HEK293 (cell line): Measurements from ENCODE around the gene HOXA11.

Experiments
- CTCF ChIA-PET: fragments of 350-600 bp; formaldehyde crosslinking; extraction: SDS; loops from one replicate; lab custom pipeline; 2021; ENCODE audit warnings: antibody characterized with exemption; lab: Yijun Ruan, JAX
- POLR2A ChIA-PET: fragments of 300-600 bp; formaldehyde crosslinking; extraction: SDS; loops from one replicate; lab custom pipeline; 2020; ENCODE audit warnings: antibody characterized with exemption, inconsistent platforms; lab: Yijun Ruan, JAX
- H3K27ac ChIP-seq: fragments of 200-500 bp; sonication (Bioruptor generic); 2 replicates; pipeline ENCODE4 v1.5.1; 2014; ENCODE audit warnings: low read depth, low read length, control low read depth, inconsistent platforms; ENCODE audit errors: extremely low read depth
- H3K36me3 ChIP-seq, 2 experiments: fragments of 200-500 bp in 1 of 2; sonication (Bioruptor generic) in 1 of 2; 1 replicate in 1 of 2; 2 replicates in 1 of 2; pipeline ENCODE4 v1.5.1; 2014 to 2017; ENCODE audit warnings: inconsistent platforms in 2 of 2, low read length in 2 of 2; ENCODE audit not compliant: control insufficient read depth in 2 of 2, insufficient read depth in 1 of 2
- H3K4me1 ChIP-seq: fragments of 200-500 bp; sonication (Bioruptor generic); 2 replicates; pipeline ENCODE4 v1.5.1; 2014; ENCODE audit warnings: mild to moderate bottlenecking, low read length, inconsistent platforms; ENCODE audit not compliant: control insufficient read depth, insufficient read depth
- H3K4me3 ChIP-seq: 2 replicates; pipeline ENCODE4 v1.5.1; 2011; ENCODE audit warnings: low read depth, mild to moderate bottlenecking, control low read depth, low read length, moderate library complexity
- H3K9me3 ChIP-seq: fragments of 200-500 bp; sonication (Bioruptor generic); 2 replicates; pipeline ENCODE4 v1.5.1; 2014; ENCODE audit warnings: low read depth, low read length, inconsistent platforms; ENCODE audit not compliant: control insufficient read depth, insufficient read depth
- KLF1 ChIP-seq: fragments of 450-650 bp; formaldehyde crosslinking; IDR thresholded peaks from 2 replicates; pipeline ENCODE4 v1.5.1; 2016; ENCODE audit warnings: missing biosample characterization, missing genetic modification characterization
- OSR2 ChIP-seq: fragments of 450-650 bp; formaldehyde crosslinking; IDR thresholded peaks from 2 replicates; pipeline ENCODE4 v1.5.1; 2016; ENCODE audit warnings: missing biosample characterization, missing genetic modification characterization
- OVOL3 ChIP-seq: fragments of 450-650 bp; formaldehyde crosslinking; IDR thresholded peaks from 2 replicates; pipeline ENCODE4 v1.5.1; 2016; ENCODE audit warnings: missing biosample characterization, missing genetic modification characterization
- PRDM1 ChIP-seq: fragments of 450-650 bp; formaldehyde crosslinking; IDR thresholded peaks from 2 replicates; pipeline ENCODE4; 2016; ENCODE audit warnings: missing biosample characterization, missing genetic modification characterization
- SCRT2 ChIP-seq: fragments of 450-650 bp; formaldehyde crosslinking; IDR thresholded peaks from 2 replicates; pipeline ENCODE4 v1.5.1; 2016; ENCODE audit warnings: missing biosample characterization, missing genetic modification characterization
- SP7 ChIP-seq: fragments of 450-650 bp; formaldehyde crosslinking; IDR thresholded peaks from 2 replicates; pipeline ENCODE4 v1.5.1; 2016; ENCODE audit warnings: missing biosample characterization, missing genetic modification characterization
- ZBTB48 ChIP-seq: fragments of 450-650 bp; formaldehyde crosslinking; IDR thresholded peaks from 2 replicates; pipeline ENCODE4 v1.5.1; 2016; ENCODE audit warnings: missing biosample characterization, missing genetic modification characterization
- ZFP41 ChIP-seq: fragments of 450-650 bp; formaldehyde crosslinking; IDR thresholded peaks from 2 replicates; pipeline ENCODE4 v1.5.1; 2016; ENCODE audit warnings: missing biosample characterization, missing genetic modification characterization, borderline replicate concordance
- ZNF157 ChIP-seq: fragments of 450-650 bp; formaldehyde crosslinking; IDR thresholded peaks from 2 replicates; pipeline ENCODE4 v1.5.1; 2016; ENCODE audit warnings: missing biosample characterization, missing genetic modification characterization
- ZNF426 ChIP-seq: fragments of 450-650 bp; formaldehyde crosslinking; IDR thresholded peaks from 2 replicates; pipeline ENCODE4 v1.5.1; 2017; ENCODE audit warnings: missing biosample characterization, missing genetic modification characterization, mild to moderate bottlenecking, inconsistent platforms, moderate library complexity
- ZNF514 ChIP-seq: fragments of 450-650 bp; formaldehyde crosslinking; IDR thresholded peaks from 2 replicates; pipeline ENCODE4 v1.5.1; 2016; ENCODE audit warnings: missing biosample characterization, missing genetic modification characterization
- ZNF549 ChIP-seq: fragments of 450-650 bp; IDR thresholded peaks from 2 replicates; pipeline ENCODE4 v1.5.1; 2018; ENCODE audit warnings: missing biosample characterization, missing genetic modification characterization, mild to moderate bottlenecking, inconsistent platforms, moderate library complexity
- ZNF560 ChIP-seq: fragments of 450-650 bp; formaldehyde crosslinking; IDR thresholded peaks from 2 replicates; pipeline ENCODE4 v1.5.1; 2017; ENCODE audit warnings: missing biosample characterization, missing genetic modification characterization, borderline replicate concordance
- ZNF600 ChIP-seq: fragments of 450-650 bp; formaldehyde crosslinking; IDR thresholded peaks from 2 replicates; pipeline ENCODE4 v1.5.1; 2016; ENCODE audit warnings: missing biosample characterization, missing genetic modification characterization
- ZSCAN16 ChIP-seq: fragments of 450-650 bp; formaldehyde crosslinking; IDR thresholded peaks from 2 replicates; pipeline ENCODE4 v1.5.1; 2016; ENCODE audit warnings: missing biosample characterization, missing genetic modification characterization
- TF ChIP-seq, protein P1 (sequence below): fragments of 450-650 bp; formaldehyde crosslinking; IDR thresholded peaks from 2 replicates; pipeline ENCODE4 v1.5.1; 2017; ENCODE audit warnings: missing biosample characterization, missing genetic modification characterization
- TF ChIP-seq, protein P2 (sequence below): fragments of 450-650 bp; formaldehyde crosslinking; IDR thresholded peaks from 2 replicates; pipeline ENCODE4 v1.5.1; 2016; ENCODE audit warnings: missing biosample characterization, missing genetic modification characterization, low read depth
- TF ChIP-seq, protein P3 (sequence below): fragments of 450-650 bp; formaldehyde crosslinking; IDR thresholded peaks from 2 replicates; pipeline ENCODE4 v1.5.1; 2016; ENCODE audit warnings: missing biosample characterization, missing genetic modification characterization

The HOXA11 gene

GRCh38 chr7:27163288-27164044 is 21.6 kb downstream of the HOXA11 start:
- H3K27ac ChIP-seq: peak overlapping the region; percentile 100
- POLR2A ChIA-PET: interaction anchor here (0.8 to 4.1 kb wide), 10 partner anchors 9 to 1306 kb away, joined by 3 to 42 read pairs (median 5); partner anchors contain the start of genes HOXA11, HOXA3, HOXA5 and HOXA6
- peaks cover 19% of the 10 kb centered on the region for H3K4me1 ChIP-seq
- H3K9me3 ChIP-seq: no peaks in the 10 kb centered on the region
- H3K4me3 ChIP-seq: peak overlapping the region; percentile 76
- H3K36me3 ChIP-seq: peaks cover 18 to 35% of the 10 kb centered on the region in 2 experiments
- CTCF ChIA-PET: interaction anchor here (0.5 to 3.7 kb wide), 12 partner anchors 13 to 1271 kb away, joined by 3 to 50 read pairs (median 4); partner anchors contain the start of genes HOXA5 and HOXA6
- TF ChIP-seq PRDM1 (tag by site-specific recombination): 0 out of 2 replicates have a peak, but pooled peaks have one; percentile 29
- no peak for TF ChIP-seq ZNF157
- no peak for TF ChIP-seq ZNF549 (tag by site-specific recombination)
- TF ChIP-seq ZNF514 (tag by site-specific recombination): no peak
- TF ChIP-seq ZBTB48: no peak
- TF ChIP-seq ZNF600: 0 out of 2 replicates have a peak, but pooled peaks have one; percentile 15
- no peak for TF ChIP-seq ZFP41 (tag by site-specific recombination)

GRCh38 chr7:27162561-27163287 is 22.3 kb downstream of the HOXA11 start:
- no peaks in the 10 kb centered on the region for H3K9me3 ChIP-seq
- TF ChIP-seq OSR2 (tag by site-specific recombination) (peak; percentile 71; the same call in 1 of the 2 replicates), SCRT2 (tag by site-specific recombination) (peak; percentile 67), ZNF560 (tag by site-specific recombination) (no peak), SP7 (tag by site-specific recombination) (no peak), ZSCAN16 (tag by site-specific recombination) (no peak), ZNF426 (tag by site-specific recombination) (peak; percentile 8; the same call in 1 of the 2 replicates), OVOL3 (tag by site-specific recombination) (peak; percentile 46; the same call in 1 of the 2 replicates), KLF1 (tag by site-specific recombination) (no peak)
- TF ChIP-seq, protein P1, sequence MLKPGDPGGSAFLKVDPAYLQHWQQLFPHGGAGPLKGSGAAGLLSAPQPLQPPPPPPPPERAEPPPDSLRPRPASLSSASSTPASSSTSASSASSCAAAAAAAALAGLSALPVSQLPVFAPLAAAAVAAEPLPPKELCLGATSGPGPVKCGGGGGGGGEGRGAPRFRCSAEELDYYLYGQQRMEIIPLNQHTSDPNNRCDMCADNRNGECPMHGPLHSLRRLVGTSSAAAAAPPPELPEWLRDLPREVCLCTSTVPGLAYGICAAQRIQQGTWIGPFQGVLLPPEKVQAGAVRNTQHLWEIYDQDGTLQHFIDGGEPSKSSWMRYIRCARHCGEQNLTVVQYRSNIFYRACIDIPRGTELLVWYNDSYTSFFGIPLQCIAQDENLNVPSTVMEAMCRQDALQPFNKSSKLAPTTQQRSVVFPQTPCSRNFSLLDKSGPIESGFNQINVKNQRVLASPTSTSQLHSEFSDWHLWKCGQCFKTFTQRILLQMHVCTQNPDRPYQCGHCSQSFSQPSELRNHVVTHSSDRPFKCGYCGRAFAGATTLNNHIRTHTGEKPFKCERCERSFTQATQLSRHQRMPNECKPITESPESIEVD: peak; percentile 73; the same call in 1 of the 2 replicates
- TF ChIP-seq, protein P2, sequence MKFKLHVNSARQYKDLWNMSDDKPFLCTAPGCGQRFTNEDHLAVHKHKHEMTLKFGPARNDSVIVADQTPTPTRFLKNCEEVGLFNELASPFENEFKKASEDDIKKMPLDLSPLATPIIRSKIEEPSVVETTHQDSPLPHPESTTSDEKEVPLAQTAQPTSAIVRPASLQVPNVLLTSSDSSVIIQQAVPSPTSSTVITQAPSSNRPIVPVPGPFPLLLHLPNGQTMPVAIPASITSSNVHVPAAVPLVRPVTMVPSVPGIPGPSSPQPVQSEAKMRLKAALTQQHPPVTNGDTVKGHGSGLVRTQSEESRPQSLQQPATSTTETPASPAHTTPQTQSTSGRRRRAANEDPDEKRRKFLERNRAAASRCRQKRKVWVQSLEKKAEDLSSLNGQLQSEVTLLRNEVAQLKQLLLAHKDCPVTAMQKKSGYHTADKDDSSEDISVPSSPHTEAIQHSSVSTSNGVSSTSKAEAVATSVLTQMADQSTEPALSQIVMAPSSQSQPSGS (tag by site-specific recombination): no peak
- TF ChIP-seq, protein P3, sequence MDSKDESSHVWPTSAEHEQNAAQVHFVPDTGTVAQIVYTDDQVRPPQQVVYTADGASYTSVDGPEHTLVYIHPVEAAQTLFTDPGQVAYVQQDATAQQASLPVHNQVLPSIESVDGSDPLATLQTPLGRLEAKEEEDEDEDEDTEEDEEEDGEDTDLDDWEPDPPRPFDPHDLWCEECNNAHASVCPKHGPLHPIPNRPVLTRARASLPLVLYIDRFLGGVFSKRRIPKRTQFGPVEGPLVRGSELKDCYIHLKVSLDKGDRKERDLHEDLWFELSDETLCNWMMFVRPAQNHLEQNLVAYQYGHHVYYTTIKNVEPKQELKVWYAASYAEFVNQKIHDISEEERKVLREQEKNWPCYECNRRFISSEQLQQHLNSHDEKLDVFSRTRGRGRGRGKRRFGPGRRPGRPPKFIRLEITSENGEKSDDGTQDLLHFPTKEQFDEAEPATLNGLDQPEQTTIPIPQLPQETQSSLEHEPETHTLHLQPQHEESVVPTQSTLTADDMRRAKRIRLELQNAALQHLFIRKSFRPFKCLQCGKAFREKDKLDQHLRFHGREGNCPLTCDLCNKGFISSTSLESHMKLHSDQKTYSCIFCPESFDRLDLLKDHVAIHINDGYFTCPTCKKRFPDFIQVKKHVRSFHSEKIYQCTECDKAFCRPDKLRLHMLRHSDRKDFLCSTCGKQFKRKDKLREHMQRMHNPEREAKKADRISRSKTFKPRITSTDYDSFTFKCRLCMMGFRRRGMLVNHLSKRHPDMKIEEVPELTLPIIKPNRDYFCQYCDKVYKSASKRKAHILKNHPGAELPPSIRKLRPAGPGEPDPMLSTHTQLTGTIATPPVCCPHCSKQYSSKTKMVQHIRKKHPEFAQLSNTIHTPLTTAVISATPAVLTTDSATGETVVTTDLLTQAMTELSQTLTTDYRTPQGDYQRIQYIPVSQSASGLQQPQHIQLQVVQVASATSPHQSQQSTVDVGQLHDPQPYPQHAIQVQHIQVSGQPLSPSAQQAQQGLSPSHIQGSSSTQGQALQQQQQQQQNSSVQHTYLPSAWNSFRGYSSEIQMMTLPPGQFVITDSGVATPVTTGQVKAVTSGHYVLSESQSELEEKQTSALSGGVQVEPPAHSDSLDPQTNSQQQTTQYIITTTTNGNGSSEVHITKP (tag by site-specific recombination): no peak
- TF ChIP-seq, all 188 proteins: peak for 5
- Histone ChIP-seq H3K27ac (peak overlapping the region; percentile 100), H3K4me1 (peaks cover 19% of the 10 kb centered on the region), H3K4me3 (peak overlapping the region; percentile 76), H3K36me3 (peaks cover 18 to 28% of the 10 kb centered on the region in 2 experiments)
- ChIA-PET POLR2A (interaction anchor here (0.8 to 4.1 kb wide), 16 partner anchors 8 to 1306 kb away, joined by 3 to 42 read pairs (median 4); partner anchors contain the start of genes HOXA11, HOXA3, HOXA5 and HOXA6), CTCF (interaction anchor here (0.5 to 3.7 kb wide), 17 partner anchors 9 to 1300 kb away, joined by 3 to 50 read pairs (median 4); partner anchors contain the start of genes HOXA5 and HOXA6)
